ENCODE measurements around the gene DTL. TPM values are rescaled to one million over a fixed set of nuclear protein-coding genes. Genes with fewer than 3 reads are reported as not detected.

Gene DTL
- total RNA-seq, 1 experiment from 2014 or later: 26.7 TPM

GRCh38 chr1:212039622-212040021 lies 4.1 kb downstream of the DTL start:
- no peak for TF ChIP-seq CTCF (IDR thresholded peaks at IDR 0.05)
- TF ChIP-seq SIN3A (IDR thresholded peaks at IDR 0.05; ENCODE audit: borderline replicate concordance, insufficient read depth, low read depth, low read length): no peak
- TF ChIP-seq POLR2AphosphoS5 (IDR thresholded peaks at IDR 0.05; ENCODE audit: low read depth, low read length): no peak
- in situ Hi-C loops (cut with HindIII; ENCODE audit: low pct_unique_long_range_greater_than_20kb, low sequenced_read_pairs): no loop called here

DNA sequence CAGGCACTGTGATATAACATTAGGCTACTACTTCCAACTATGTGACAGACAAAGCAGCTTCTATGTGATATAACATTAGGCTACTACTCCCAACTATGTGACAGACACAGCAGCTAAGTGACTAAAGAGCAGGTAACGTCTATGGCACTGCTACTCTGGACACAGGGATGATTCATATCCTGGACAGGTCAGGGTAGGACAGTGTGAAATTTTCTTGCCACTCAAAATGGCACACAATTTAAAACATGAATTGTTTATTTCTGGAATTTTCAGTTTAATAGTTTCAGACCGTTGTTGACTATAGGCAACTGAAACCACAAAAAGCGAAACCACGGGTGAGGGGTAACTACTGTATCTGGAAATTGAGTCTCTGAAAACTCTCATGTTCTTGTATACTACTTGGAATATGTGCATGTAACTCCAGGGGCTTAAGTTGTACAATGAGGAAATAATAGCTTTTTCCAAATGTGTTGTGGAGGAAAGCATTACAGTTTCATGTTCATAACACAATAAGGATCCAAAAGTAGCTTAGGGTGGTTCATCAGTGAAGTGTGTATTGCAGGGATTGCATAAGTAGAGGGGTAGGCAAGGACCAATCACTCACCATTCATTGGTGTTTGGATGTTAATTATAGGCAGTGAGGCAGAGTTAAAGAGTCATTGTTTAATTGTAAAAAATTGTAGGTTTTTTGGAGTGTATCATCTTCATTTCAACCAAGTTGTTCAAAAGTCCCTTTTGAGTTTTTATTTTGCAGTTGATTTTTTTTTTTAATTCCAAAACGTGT lies 5.3 kb downstream of the DTL start:
- Histone ChIP-seq H3K36me3 (ENCODE audit: control insufficient read depth, insufficient read depth, low read length) (peaks cover 21% of the 10 kb centered on the region), H3K9me3 (ENCODE audit: control insufficient read depth, insufficient read depth, low read depth, low read length) (no peaks in the 10 kb centered on the region), H3K27ac (ENCODE audit: low read length) (peak overlapping the region; percentile 48), H3K27me3 (ENCODE audit: control insufficient read depth, insufficient read depth, low read length) (no peaks in the 10 kb centered on the region), H3K4me1 (ENCODE audit: control insufficient read depth, insufficient read depth, low read length) (peaks cover 35% of the 10 kb centered on the region), H3K4me3 (ENCODE audit: low read depth in 2 of 2, low read length in 2 of 2) (peak overlapping the region; percentile 9 to 46; a peak in 3 of 4 replicates)
- intact Hi-C loops (cut with micrococcal nuclease; ENCODE audit: unreplicated experiment): no loop called here
- in situ Hi-C loops (cut with HindIII; ENCODE audit: low pct_unique_long_range_greater_than_20kb, low sequenced_read_pairs): no loop called here
- peak; percentile 78 for ATAC-seq
- POLR2A ChIA-PET: interaction anchor here (0.7 kb wide), 1 partner anchor 10 kb away, joined by 5 read pairs; no protein-coding TSS in a partner anchor
- no peak for DNase-seq (ENCODE audit: low read depth, low spot score)
- CTCF ChIA-PET: interaction anchor here (0.7 kb wide), 1 partner anchor 47 kb away, joined by 3 read pairs; no protein-coding TSS in a partner anchor
- no peak for TF ChIP-seq CTCF (IDR thresholded peaks at IDR 0.05)
- TF ChIP-seq POLR2AphosphoS5 (IDR thresholded peaks at IDR 0.05; ENCODE audit: low read depth, low read length): no peak
- TF ChIP-seq SIN3A (IDR thresholded peaks at IDR 0.05; ENCODE audit: borderline replicate concordance, insufficient read depth, low read depth, low read length): no peak
- TF ChIP-seq TCF7L2 (IDR thresholded peaks at IDR 0.05; ENCODE audit: low read depth, low read length): no peak
- no peak for TF ChIP-seq REST (IDR thresholded peaks at IDR 0.05; ENCODE audit: insufficient read depth in 1 of 2, low read depth in 2 of 2, low read length in 1 of 2)
- no TSS peak for BruUV-seq (replicated peaks)

More at GRCh38 chr1:212039622-212040021, 4.1 kb downstream of the DTL start:
- H3K36me3 ChIP-seq (ENCODE audit: control insufficient read depth, insufficient read depth, low read length): peaks cover 18% of the 10 kb centered on the region
- no TSS peak for BruUV-seq (replicated peaks)
- POLR2A ChIA-PET: interaction anchor here (0.5 kb wide), 1 partner anchor 818 kb away, joined by 4 read pairs; the partner anchor contains the start of gene FLVCR1
- H3K27me3 ChIP-seq (ENCODE audit: control insufficient read depth, insufficient read depth, low read length): no peaks in the 10 kb centered on the region
- H3K4me1 ChIP-seq (ENCODE audit: control insufficient read depth, insufficient read depth, low read length): peaks cover 35% of the 10 kb centered on the region
- DNase-seq (ENCODE audit: low read depth, low spot score) (no peak), ATAC-seq (no peak)
- CTCF ChIA-PET: no interaction called here
- intact Hi-C loops (cut with micrococcal nuclease; ENCODE audit: unreplicated experiment): loop anchor here (10.0 kb wide), 1 partner anchor 355 kb away; no protein-coding TSS in a partner anchor
- H3K4me3 ChIP-seq (ENCODE audit: low read depth in 2 of 2, low read length in 2 of 2): no peak overlapping the region
- H3K9me3 ChIP-seq (ENCODE audit: control insufficient read depth, insufficient read depth, low read depth, low read length): no peaks in the 10 kb centered on the region
- peak overlapping the region; percentile 26; the same call in 1 of the 2 replicates for H3K27ac ChIP-seq (ENCODE audit: low read length)
